ENCODE measurements around the gene RBM33. TPM values are rescaled to one million over a fixed set of nuclear protein-coding genes. Genes with fewer than 3 reads are reported as not detected.

Gene RBM33
- total RNA-seq, 4 donors from 2014 or later, result 62.8 to 129 (median 92.8) TPM

GRCh38 chr7:155681663-155682062, 37.2 kb downstream of the RBM33 start:
- DNase-seq, result no peak
- TF ChIP-seq EP300 (IDR thresholded peaks at IDR 0.05; ENCODE audit: low read depth) (no peak), POLR2A (IDR thresholded peaks at IDR 0.05) (no peak), POLR2AphosphoS5 (IDR thresholded peaks at IDR 0.05) (no peak)
- TF ChIP-seq, protein P1, sequence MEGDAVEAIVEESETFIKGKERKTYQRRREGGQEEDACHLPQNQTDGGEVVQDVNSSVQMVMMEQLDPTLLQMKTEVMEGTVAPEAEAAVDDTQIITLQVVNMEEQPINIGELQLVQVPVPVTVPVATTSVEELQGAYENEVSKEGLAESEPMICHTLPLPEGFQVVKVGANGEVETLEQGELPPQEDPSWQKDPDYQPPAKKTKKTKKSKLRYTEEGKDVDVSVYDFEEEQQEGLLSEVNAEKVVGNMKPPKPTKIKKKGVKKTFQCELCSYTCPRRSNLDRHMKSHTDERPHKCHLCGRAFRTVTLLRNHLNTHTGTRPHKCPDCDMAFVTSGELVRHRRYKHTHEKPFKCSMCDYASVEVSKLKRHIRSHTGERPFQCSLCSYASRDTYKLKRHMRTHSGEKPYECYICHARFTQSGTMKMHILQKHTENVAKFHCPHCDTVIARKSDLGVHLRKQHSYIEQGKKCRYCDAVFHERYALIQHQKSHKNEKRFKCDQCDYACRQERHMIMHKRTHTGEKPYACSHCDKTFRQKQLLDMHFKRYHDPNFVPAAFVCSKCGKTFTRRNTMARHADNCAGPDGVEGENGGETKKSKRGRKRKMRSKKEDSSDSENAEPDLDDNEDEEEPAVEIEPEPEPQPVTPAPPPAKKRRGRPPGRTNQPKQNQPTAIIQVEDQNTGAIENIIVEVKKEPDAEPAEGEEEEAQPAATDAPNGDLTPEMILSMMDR (IDR thresholded peaks at IDR 0.05), result no peak
- Histone ChIP-seq H3K4me1 (peaks cover 0 to 10% (median 0%) of the 10 kb centered on the region in 4 donors), H3K4me3 (no peak overlapping the region), H3K27ac (no peak overlapping the region), H3K36me3 (peaks cover 0 to 30% (median 5%) of the 10 kb centered on the region in 4 donors), H3K27me3 (no peaks in the 10 kb centered on the region), H3K9me3 (no peaks in the 10 kb centered on the region)
- intact Hi-C loops (cut with DNase I; ENCODE audit: low total_unique reads), result no loop called here
- 80 to 91% methylated on average over 5 of the region's 5 CpGs for WGBS, 2 donors (ENCODE audit: low coverage in 1 of 2)
- in situ Hi-C loops (cut with MboI; ENCODE audit: low pct_ligation_motif_present in 1 of 4, low pct_unique_long_range_greater_than_20kb in 1 of 4, low sequenced_read_pairs in 3 of 4), result no loop called here

DNA sequence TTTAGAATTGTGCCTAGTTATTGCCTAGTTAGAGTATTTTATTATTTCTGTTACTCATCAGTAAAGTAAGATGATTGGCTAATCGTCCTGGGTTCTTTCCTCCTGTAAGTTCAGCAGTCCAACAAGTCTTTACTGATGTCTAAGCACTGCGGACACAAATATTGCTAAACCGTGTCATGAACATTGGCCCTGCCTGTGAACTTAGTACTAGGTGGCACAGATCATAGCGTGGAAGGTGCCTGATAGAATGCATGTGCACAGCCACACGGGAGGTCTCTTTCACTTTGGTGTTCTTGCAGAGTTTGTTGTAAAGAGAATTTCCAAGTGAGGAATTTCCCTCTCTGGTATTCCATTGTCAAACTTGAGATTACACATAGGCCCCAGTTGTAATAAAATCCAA, 38.0 kb downstream of the RBM33 start:
- TF ChIP-seq POLR2AphosphoS5 (IDR thresholded peaks at IDR 0.05), result no peak
- TF ChIP-seq POLR2A (IDR thresholded peaks at IDR 0.05), result no peak
- no peak for TF ChIP-seq EP300 (IDR thresholded peaks at IDR 0.05; ENCODE audit: low read depth)
- TF ChIP-seq, protein P1 (IDR thresholded peaks at IDR 0.05), result no peak
- H3K4me3 ChIP-seq, result no peak overlapping the region
- in situ Hi-C loops (cut with MboI; ENCODE audit: low pct_ligation_motif_present in 1 of 4, low pct_unique_long_range_greater_than_20kb in 1 of 4, low sequenced_read_pairs in 3 of 4) (no loop called here), intact Hi-C loops (cut with DNase I; ENCODE audit: low total_unique reads) (no loop called here)
- WGBS, 2 donors (ENCODE audit: low coverage in 1 of 2), result 79 to 91% methylated on average over 2 to 5 of the region's 5 CpGs
- no peak overlapping the region for H3K27ac ChIP-seq
- no peaks in the 10 kb centered on the region for H3K9me3 ChIP-seq
- no peaks in the 10 kb centered on the region for H3K27me3 ChIP-seq
- DNase-seq, result no peak
- H3K36me3 ChIP-seq, result peaks cover 0 to 30% (median 5%) of the 10 kb centered on the region in 4 donors
- H3K4me1 ChIP-seq, result peaks cover 0 to 8% (median 0%) of the 10 kb centered on the region in 4 donors

DNA sequence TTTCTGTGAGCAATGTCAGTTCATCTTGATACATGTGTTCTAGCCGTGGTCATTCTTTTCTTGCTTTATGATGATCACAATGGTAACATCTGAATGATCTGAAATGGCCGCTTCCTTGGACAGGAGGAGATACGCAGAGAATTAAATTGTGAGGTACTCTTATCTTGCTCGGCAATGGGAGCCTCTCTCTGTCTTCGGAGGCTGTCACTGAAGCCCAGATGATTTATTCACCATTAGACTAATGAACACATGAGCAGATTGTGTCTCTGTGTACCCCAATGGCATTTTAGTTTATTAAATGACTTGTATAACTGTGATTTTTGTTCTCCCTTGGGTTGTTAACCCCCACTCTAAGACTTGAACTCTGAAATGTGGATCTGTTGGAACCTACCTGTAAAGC, 38.6 kb downstream of the RBM33 start:
- in situ Hi-C loops (cut with MboI; ENCODE audit: low pct_ligation_motif_present in 1 of 4, low pct_unique_long_range_greater_than_20kb in 1 of 4, low sequenced_read_pairs in 3 of 4) (no loop called here), intact Hi-C loops (cut with DNase I; ENCODE audit: low total_unique reads) (no loop called here)
- 83 to 93% methylated on average over 1 to 5 of the region's 5 CpGs for WGBS, 2 donors (ENCODE audit: low coverage in 1 of 2)
- H3K4me3 ChIP-seq, result no peak overlapping the region
- peaks cover 0 to 30% (median 5%) of the 10 kb centered on the region in 4 donors for H3K36me3 ChIP-seq
- no peaks in the 10 kb centered on the region for H3K9me3 ChIP-seq
- no peaks in the 10 kb centered on the region for H3K27me3 ChIP-seq
- H3K4me1 ChIP-seq, result peaks cover 0 to 8% (median 0%) of the 10 kb centered on the region in 4 donors
- no peak for TF ChIP-seq POLR2A (IDR thresholded peaks at IDR 0.05)
- no peak for DNase-seq
- no peak overlapping the region for H3K27ac ChIP-seq

GRCh38 chr7:155683714-155684113, 39.3 kb downstream of the RBM33 start:
- Histone ChIP-seq H3K27ac (no peak overlapping the region), H3K9me3 (no peaks in the 10 kb centered on the region), H3K36me3 (peaks cover 0 to 29% (median 5%) of the 10 kb centered on the region in 4 donors), H3K4me1 (peaks cover 0 to 8% (median 0%) of the 10 kb centered on the region in 4 donors), H3K4me3 (no peak overlapping the region), H3K27me3 (no peaks in the 10 kb centered on the region)
- intact Hi-C loops (cut with DNase I; ENCODE audit: low total_unique reads), result no loop called here
- no peak for DNase-seq
- in situ Hi-C loops (cut with MboI; ENCODE audit: low pct_ligation_motif_present in 1 of 4, low pct_unique_long_range_greater_than_20kb in 1 of 4, low sequenced_read_pairs in 3 of 4), result no loop called here
- 67 to 76% methylated on average over 4 of the region's 4 CpGs for WGBS, 2 donors (ENCODE audit: low coverage in 1 of 2)
- no peak for TF ChIP-seq EP300 (IDR thresholded peaks at IDR 0.05; ENCODE audit: low read depth)
- no peak for TF ChIP-seq POLR2A (IDR thresholded peaks at IDR 0.05)
- TF ChIP-seq POLR2AphosphoS5 (IDR thresholded peaks at IDR 0.05), result no peak
- TF ChIP-seq, protein P1 (IDR thresholded peaks at IDR 0.05), result no peak

- 89 to 90% methylated on average over 2 to 5 of the region's 5 CpGs for WGBS, 2 donors (ENCODE audit: low coverage in 1 of 2)
- H3K36me3 ChIP-seq, result peaks cover 0 to 23% (median 5%) of the 10 kb centered on the region in 4 donors
- no peaks in the 10 kb centered on the region for H3K27me3 ChIP-seq
- peaks cover 0 to 8% (median 0%) of the 10 kb centered on the region in 4 donors for H3K4me1 ChIP-seq
- no peak overlapping the region for H3K27ac ChIP-seq
- no peak overlapping the region for H3K4me3 ChIP-seq
- no peak for DNase-seq
- in situ Hi-C loops (cut with MboI; ENCODE audit: low pct_ligation_motif_present in 1 of 4, low pct_unique_long_range_greater_than_20kb in 1 of 4, low sequenced_read_pairs in 3 of 4) (no loop called here), intact Hi-C loops (cut with DNase I; ENCODE audit: low total_unique reads) (no loop called here)
- TF ChIP-seq POLR2A (IDR thresholded peaks at IDR 0.05) (no peak), EP300 (IDR thresholded peaks at IDR 0.05; ENCODE audit: low read depth) (no peak), POLR2AphosphoS5 (IDR thresholded peaks at IDR 0.05) (no peak)
- TF ChIP-seq, protein P1 (IDR thresholded peaks at IDR 0.05), result no peak
- no peaks in the 10 kb centered on the region for H3K9me3 ChIP-seq
Observed at GRCh38 chr7:155684543-155684942, 40.1 kb downstream of the RBM33 start.
